H1 (cell line): ENCODE data around the gene TAPBPL. TPM values are rescaled to one million over a fixed set of nuclear protein-coding genes. Genes with fewer than 3 reads are reported as not detected.

Source experiments
- CTCF ChIA-PET: fragments of 300-600 bp; sonication (Branson Sonifier 250); formaldehyde crosslinking; loops from one replicate; lab custom pipeline; 2021; ENCODE audit not compliant: partially characterized antibody; lab: Charles Lee
- POLR2A ChIA-PET: fragments of 300-600 bp; sonication (Branson Sonifier 250); formaldehyde crosslinking; loops from one replicate; lab custom pipeline; 2021; ENCODE audit warnings: inconsistent platforms; ENCODE audit not compliant: partially characterized antibody; lab: Charles Lee
- DNase-seq, 2 experiments: peaks; one replicate each; pipeline versions ENCODE4 v3.0.0 to v3.0.0-alpha.2; 2010 to 2022; ENCODE audit warnings: low spot score in 2 of 2, low read depth in 1 of 2, mixed read lengths in 1 of 2
- FAIRE-seq: peaks from 2 replicates; lab custom pipeline; 2011; peaks lifted over from hg19 to GRCh38; lab: Jason Lieb, UNC
- H2AFZ ChIP-seq: 2 replicates; pipeline ENCODE4 v1.8.1; 2012; ENCODE audit warnings: low read length, inconsistent platforms
- H2AK5ac ChIP-seq: 2 replicates; pipeline ENCODE4 v1.6.1; 2013; ENCODE audit warnings: low read depth, low read length
- H2BK120ac ChIP-seq: replicated peaks from 2 replicates; pipeline ENCODE3; 2013; ENCODE audit warnings: low read depth, low read length, inconsistent platforms
- H2BK12ac ChIP-seq: 2 replicates; pipeline ENCODE4 v1.6.1; 2013; ENCODE audit warnings: low read depth, low read length
- H2BK15ac ChIP-seq: 2 replicates; pipeline ENCODE4 v1.6.1; 2013; ENCODE audit warnings: low read length
- H2BK20ac ChIP-seq: 2 replicates; pipeline ENCODE4 v1.6.1; 2013; ENCODE audit warnings: low read length
- H2BK5ac ChIP-seq: 2 replicates; pipeline ENCODE4 v1.6.1; 2013; ENCODE audit warnings: low read depth, low read length
- H3K14ac ChIP-seq: 2 replicates; pipeline ENCODE4 v1.6.1; 2013; ENCODE audit warnings: inconsistent platforms; ENCODE audit not compliant: insufficient read length
- H3K18ac ChIP-seq: 2 replicates; pipeline ENCODE4 v1.6.1; 2013; ENCODE audit warnings: low read length; ENCODE audit errors: extremely low read depth
- H3K23ac ChIP-seq: 2 replicates; pipeline ENCODE4 v1.6.1; 2013; ENCODE audit warnings: inconsistent platforms; ENCODE audit not compliant: insufficient read length
- H3K23me2 ChIP-seq: 2 replicates; pipeline ENCODE4 v1.6.1; 2013; ENCODE audit warnings: low read depth, low read length
- H3K27ac ChIP-seq: 2 replicates; pipeline ENCODE4 v1.6.1; 2011; ENCODE audit warnings: low read depth, low read length, inconsistent platforms
- H3K27me3 ChIP-seq, 4 experiments: replicated peaks in 1 of 4; 1 replicate in 1 of 4; 2 replicates in 3 of 4; pipeline versions ENCODE4 v1.6.1 to v1.8.1; 2011 to 2013; ENCODE audit warnings: low read length in 3 of 4, mild to moderate bottlenecking in 3 of 4, inconsistent platforms in 2 of 4, mixed read lengths in 2 of 4, moderate library complexity in 1 of 4; ENCODE audit not compliant: control insufficient read depth in 3 of 4, insufficient read depth in 3 of 4; ENCODE audit errors: extremely low read depth in 1 of 4
- H3K36me3 ChIP-seq, 4 experiments: 2 replicates each; pipeline versions ENCODE4 v1.6.1 to v1.8.1; 2011 to 2013; ENCODE audit warnings: mild to moderate bottlenecking in 4 of 4, low read length in 3 of 4, moderate library complexity in 2 of 4, control low read depth in 1 of 4, inconsistent platforms in 1 of 4; ENCODE audit not compliant: insufficient read depth in 4 of 4, control insufficient read depth in 2 of 4
- H3K4ac ChIP-seq: replicated peaks from 2 replicates; pipeline ENCODE3; 2013; ENCODE audit warnings: low read length, low read depth, mixed read lengths, inconsistent platforms; ENCODE audit not compliant: insufficient read length
- H3K4me1 ChIP-seq, 4 experiments: replicated peaks in 1 of 4; 1 replicate in 1 of 4; 2 replicates in 3 of 4; pipeline versions ENCODE4 v1.6.1 to v1.8.1; 2011 to 2013; ENCODE audit warnings: low read length in 3 of 4, inconsistent platforms in 2 of 4, mixed read lengths in 1 of 4; ENCODE audit not compliant: insufficient read depth in 4 of 4, control insufficient read depth in 3 of 4
- H3K4me2 ChIP-seq, 2 experiments: 2 replicates each; pipeline versions ENCODE4 v1.6.1 to v1.8.1; 2011 to 2013; ENCODE audit warnings: low read depth in 2 of 2, low read length in 2 of 2, control low read depth in 1 of 2, inconsistent platforms in 1 of 2, mild to moderate bottlenecking in 1 of 2; ENCODE audit not compliant: insufficient read depth in 1 of 2
- H3K4me3 ChIP-seq, 4 experiments: fragments of 200-600, 300-600 bp in 1 of 4; sonication (generic), shearing (Covaris generic), sonication (Bioruptor Twin) in 1 of 4; 2 replicates each; pipeline versions ENCODE4 v1.5.1 to v1.8.1; 2011 to 2016; ENCODE audit warnings: low read length in 4 of 4, low read depth in 3 of 4, control low read depth in 2 of 4, inconsistent platforms in 2 of 4, mild to moderate bottlenecking in 2 of 4, mixed read lengths in 1 of 4, moderate library complexity in 1 of 4; ENCODE audit not compliant: insufficient read depth in 2 of 4; ENCODE audit errors: extremely low read depth in 1 of 4
- H3K56ac ChIP-seq: replicated peaks from 2 replicates; pipeline ENCODE3; 2013; ENCODE audit warnings: low read depth, mild to moderate bottlenecking, mixed read lengths, low read length, inconsistent platforms; ENCODE audit not compliant: insufficient read length
- H3K79me1 ChIP-seq: 2 replicates; pipeline ENCODE4 v1.6.1; 2013; ENCODE audit warnings: low read depth, low read length, control low read depth
- H3K79me2 ChIP-seq, 2 experiments: 2 replicates each; pipeline versions ENCODE4 v1.6.1 to v1.8.1; 2012 to 2013; ENCODE audit warnings: low read length in 2 of 2, mild to moderate bottlenecking in 2 of 2, inconsistent platforms in 1 of 2; ENCODE audit not compliant: insufficient read depth in 2 of 2, control insufficient read depth in 1 of 2
- H3K9ac ChIP-seq, 4 experiments: replicated peaks in 1 of 4; 1 replicate in 1 of 4; 2 replicates in 3 of 4; pipeline versions ENCODE4 v1.6.1 to v1.8.1; 2011 to 2013; ENCODE audit warnings: low read depth in 3 of 4, low read length in 3 of 4, control low read depth in 2 of 4, mild to moderate bottlenecking in 2 of 4, moderate library complexity in 2 of 4, inconsistent platforms in 1 of 4; ENCODE audit errors: extremely low read depth in 1 of 4
- H3K9me3 ChIP-seq, 2 experiments: 2 replicates each; pipeline versions ENCODE4 v1.6.1 to v1.8.1; 2012 to 2013; ENCODE audit warnings: mild to moderate bottlenecking in 2 of 2, moderate library complexity in 2 of 2, control low read depth in 1 of 2, inconsistent platforms in 1 of 2, low read depth in 1 of 2, low read length in 1 of 2, mixed read lengths in 1 of 2; ENCODE audit not compliant: insufficient read depth in 2 of 2
- H4K20me1 ChIP-seq, 2 experiments: replicated peaks in 1 of 2; 2 replicates each; pipeline versions ENCODE3 to v1.8.1; 2011 to 2013; ENCODE audit warnings: inconsistent platforms in 2 of 2, low read length in 2 of 2, mild to moderate bottlenecking in 1 of 2; ENCODE audit not compliant: insufficient read depth in 2 of 2, control insufficient read depth in 1 of 2
- H4K5ac ChIP-seq: 2 replicates; pipeline ENCODE4 v1.6.1; 2013; ENCODE audit warnings: low read length, low read depth, mixed read lengths, inconsistent platforms; ENCODE audit not compliant: insufficient read length
- H4K8ac ChIP-seq: 2 replicates; pipeline ENCODE4 v1.8.0; 2013; ENCODE audit warnings: mild to moderate bottlenecking, moderate library complexity, low read length, inconsistent platforms; ENCODE audit not compliant: insufficient read depth; ENCODE audit errors: extremely low read depth
- H4K91ac ChIP-seq: replicated peaks from 2 replicates; pipeline ENCODE3; 2013; ENCODE audit warnings: low read length, mixed read lengths, inconsistent platforms; ENCODE audit not compliant: insufficient read length
- BCL11A ChIP-seq, 2 experiments: IDR thresholded peaks; one replicate each; pipeline ENCODE4 v1.6.1; 2011; ENCODE audit warnings: low read depth in 2 of 2, low read length in 2 of 2, mild to moderate bottlenecking in 2 of 2
- CEBPB ChIP-seq: IDR thresholded peaks from 2 replicates; pipeline ENCODE4 v1.6.1; 2012; ENCODE audit warnings: low read depth, low read length
- CREB1 ChIP-seq: IDR thresholded peaks from 2 replicates; pipeline ENCODE4 v1.6.1; 2012; ENCODE audit warnings: inconsistent platforms
- CTBP2 ChIP-seq: IDR thresholded peaks from 2 replicates; pipeline ENCODE4 v1.7.0; 2011; ENCODE audit warnings: borderline replicate concordance, mild to moderate bottlenecking, moderate library complexity, mixed read lengths, low read length; ENCODE audit not compliant: insufficient read depth, insufficient read length
- EZH2 ChIP-seq: fragments of 200-600 bp; sonication (generic); IDR thresholded peaks from 2 replicates; pipeline ENCODE4 v1.7.1; 2012; ENCODE audit warnings: low read depth, mild to moderate bottlenecking, moderate library complexity, low read length, inconsistent platforms; ENCODE audit not compliant: severe bottlenecking
- FOSL1 ChIP-seq: IDR thresholded peaks from 2 replicates; pipeline ENCODE4 v1.6.1; 2011; ENCODE audit warnings: mild to moderate bottlenecking, low read depth, low read length, moderate library complexity; ENCODE audit not compliant: insufficient read depth
- MAFK ChIP-seq: IDR thresholded peaks from 2 replicates; pipeline ENCODE4 v1.6.1; 2012; ENCODE audit warnings: low read depth, mild to moderate bottlenecking, improper control_type of control experiment, low read length
- POLR2AphosphoS5 ChIP-seq: IDR thresholded peaks from 2 replicates; pipeline ENCODE4 v1.6.1; 2011; ENCODE audit warnings: low read depth, low read length
- POU5F1 ChIP-seq: IDR thresholded peaks from 2 replicates; pipeline ENCODE4 v1.6.1; 2011; ENCODE audit warnings: low read depth, mild to moderate bottlenecking, low read length, moderate library complexity
- RAD21 ChIP-seq, 2 experiments: IDR thresholded peaks in 1 of 2; conservative IDR thresholded peaks in 1 of 2; 2 replicates each; pipeline ENCODE4 v1.6.1; 2011; ENCODE audit warnings: low read depth in 2 of 2, low read length in 2 of 2, improper control_type of control experiment in 1 of 2, inconsistent platforms in 1 of 2, mild to moderate bottlenecking in 1 of 2, moderate library complexity in 1 of 2
- SP2 ChIP-seq: IDR thresholded peaks from 2 replicates; pipeline ENCODE4 v1.6.1; 2012; ENCODE audit warnings: mild to moderate bottlenecking, low read length, inconsistent platforms
- SUZ12 ChIP-seq: fragments of 200-600 bp; sonication (generic); IDR thresholded peaks from 2 replicates; pipeline ENCODE4 v1.6.1; 2012; ENCODE audit warnings: mild to moderate bottlenecking, inconsistent platforms, low read length, moderate library complexity, mixed read lengths
- TAF1 ChIP-seq: IDR thresholded peaks from 2 replicates; pipeline ENCODE4 v1.6.1; 2011; ENCODE audit warnings: mild to moderate bottlenecking, low read depth, low read length
- TAF7 ChIP-seq: optimal IDR thresholded peaks from 2 replicates; pipeline ENCODE3; 2011; ENCODE audit warnings: low read depth, mild to moderate bottlenecking, inconsistent platforms, low read length, moderate library complexity, borderline replicate concordance
- WGBS, 2 experiments: shearing (Covaris generic) in 1 of 2; methylation state at CpG; one replicate each; pipeline versions ENCODE4 v1.1.6 to v1.1.7; 2013 to 2015; ENCODE audit warnings: low lambda C conversion rate in 2 of 2, mixed read lengths in 2 of 2, inconsistent platforms in 1 of 2, low coverage in 1 of 2, missing lambda C conversion rate in 1 of 2; ENCODE audit not compliant: insufficient replicate concordance in 2 of 2, insufficient coverage in 1 of 2, insufficient read length in 1 of 2; ENCODE audit errors: extremely low coverage in 1 of 2, missing lambda C conversion rate in 1 of 2; 5-methylcytosine and 5-hydroxymethylcytosine counted together
- polyA plus RNA-seq, 7 experiments: library from polyadenylated mRNA; depleted of rRNA in 3 of 7; stranded (reverse) in 5 of 7; unstranded in 2 of 7; fragments of >200 nt in 5 of 7; fragments of 200-250 nt in 2 of 7; gene quantifications; 1 replicate in 5 of 7; 2 replicates in 1 of 7; 4 replicates in 1 of 7; pipeline versions ENCODE4 v1.2.1 to v1.2.3, GENCODE V29; 2011 to 2013; ENCODE audit warnings: missing spikeins in 2 of 7, mixed read lengths in 2 of 7
- total RNA-seq: library from RNA; stranded (reverse); fragmentation: NEBNext Ultra II Directional; extraction: Animal tissue kit (Norgen Biotek cat#: 25700); gene quantifications from 2 replicates; pipeline ENCODE4 v1.2.1, GENCODE V29; 2021
- TF ChIP-seq, protein P1 (sequence below): IDR thresholded peaks from 2 replicates; pipeline ENCODE4 v1.6.1; 2011; ENCODE audit warnings: low read depth, mild to moderate bottlenecking, low read length; ENCODE audit not compliant: insufficient read depth

TAPBPL gene
- total and polyA plus RNA-seq, 2 of the 8 experiments (the other 6 are each of a cell fraction or from before 2014, with no cell fraction given) = 0.61 to 1.5 TPM

GRCh38 chr12:6404390-6404789, 47.5 kb upstream of the TAPBPL start:
- Histone ChIP-seq H3K79me2 (no peaks in the 10 kb centered on the region), H2BK15ac (no peak overlapping the region), H3K4ac (no peak overlapping the region), H4K8ac (no peak overlapping the region), H3K4me1 (no peaks in the 10 kb centered on the region), H3K4me2 (no peak overlapping the region), H2BK12ac (no peak overlapping the region), H3K14ac (no peak overlapping the region), H4K91ac (no peak overlapping the region), H3K36me3 (no peaks in the 10 kb centered on the region), H4K5ac (no peak overlapping the region), H3K9ac (no peak overlapping the region), H3K23ac (no peak overlapping the region), H3K27me3 (no peaks in the 10 kb centered on the region), H3K27ac (no peak overlapping the region), H3K56ac (no peak overlapping the region), H3K23me2 (no peaks in the 10 kb centered on the region), H4K20me1 (no peaks in the 10 kb centered on the region), H2BK20ac (no peak overlapping the region), H3K79me1 (no peaks in the 10 kb centered on the region), H3K4me3 (no peak overlapping the region), H2AK5ac (no peak overlapping the region), H2AFZ (no peak overlapping the region), H3K18ac (no peak overlapping the region), H2BK120ac (no peak overlapping the region), H3K9me3 (no peaks in the 10 kb centered on the region), H2BK5ac (no peak overlapping the region)
- ChIA-PET POLR2A (no interaction called here), CTCF (no interaction called here)
- WGBS, 2 experiments = 84% methylated on average over 5 of the region's 5 CpGs; no CpG with 5 or more reads in 1 of the 2 experiments
- FAIRE-seq (no peak), DNase-seq (no peak)
- TF ChIP-seq TAF1 = no peak
- no peak for TF ChIP-seq EZH2
- no peak for TF ChIP-seq SUZ12
- no peak for TF ChIP-seq CTBP2
- TF ChIP-seq CREB1 = no peak
- TF ChIP-seq CEBPB = no peak
- TF ChIP-seq MAFK = no peak
- TF ChIP-seq, protein P1, sequence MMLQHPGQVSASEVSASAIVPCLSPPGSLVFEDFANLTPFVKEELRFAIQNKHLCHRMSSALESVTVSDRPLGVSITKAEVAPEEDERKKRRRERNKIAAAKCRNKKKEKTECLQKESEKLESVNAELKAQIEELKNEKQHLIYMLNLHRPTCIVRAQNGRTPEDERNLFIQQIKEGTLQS = no peak
- no peak for TF ChIP-seq POU5F1
- no peak for TF ChIP-seq RAD21 (IDR thresholded peaks at IDR 0.05 in 1 of 2, conservative IDR thresholded peaks at IDR 0.05 in 1 of 2; ENCODE audit: low read depth in 2 of 2, low read length in 2 of 2)
- TF ChIP-seq BCL11A (IDR thresholded peaks at IDR 0.05; ENCODE audit: low read depth in 2 of 2, low read length in 2 of 2) = no peak
- TF ChIP-seq SP2 = no peak
- TF ChIP-seq FOSL1 = no peak
- TF ChIP-seq POLR2AphosphoS5 = no peak
- TF ChIP-seq TAF7 = no peak
